Caco-2 (cell line): ENCODE results near the gene PPP1R12A. TPM values are rescaled to one million over a fixed set of nuclear protein-coding genes. Genes with fewer than 3 reads are reported as not detected.

Source experiments
- BruUV-seq: library from RNA; stranded (reverse); fragments of 400-500 nt; replicated peaks from 2 replicates; lab custom pipeline; 2021; lab: Mats Ljungman, UMichigan
- CTCF ChIA-PET: fragments of 300-600 bp; sonication (Branson Sonifier 250); formaldehyde crosslinking; loops from one replicate; lab custom pipeline; 2022; ENCODE audit warnings: antibody characterized with exemption; lab: Charles Lee
- POLR2A ChIA-PET: fragments of 300-600 bp; sonication (Branson Sonifier 250); formaldehyde crosslinking; loops from one replicate; lab custom pipeline; 2022; ENCODE audit warnings: antibody characterized with exemption; lab: Charles Lee
- DNase-seq, 2 experiments: peaks; one replicate each; pipeline versions ENCODE4 v3.0.0 to v3.0.0-alpha.2; 2020 to 2022
- H3K27me3 ChIP-seq: replicated peaks from 2 replicates; pipeline ENCODE4 v1.6.0; 2011; ENCODE audit warnings: low read length; ENCODE audit not compliant: control insufficient read depth, insufficient read depth
- H3K36me3 ChIP-seq: 2 replicates; pipeline ENCODE4 v1.5.1; 2011; ENCODE audit warnings: low read length; ENCODE audit not compliant: control insufficient read depth, insufficient read depth
- H3K4me1 ChIP-seq: fragments of 250-450 bp; sonication (Bioruptor Pico); 2 replicates; pipeline ENCODE4 v1.5.1; 2020; ENCODE audit warnings: mild to moderate bottlenecking
- H3K4me3 ChIP-seq: 2 replicates; pipeline ENCODE4 v1.5.1; 2011; ENCODE audit warnings: low read depth, mild to moderate bottlenecking, control low read depth, low read length
- H3K9me3 ChIP-seq: fragments of 250-450 bp; sonication (Bioruptor Pico); 2 replicates; pipeline ENCODE4 v1.5.1; 2020; ENCODE audit warnings: mild to moderate bottlenecking, moderate library complexity
- H3K27ac Mint-ChIP-seq: one replicate; pipeline ENCODE4 v1.8.0; 2022; ENCODE audit warnings: mixed read lengths; ENCODE audit not compliant: unreplicated experiment
- H3K27me3 Mint-ChIP-seq: one replicate; pipeline ENCODE4 v1.8.0; 2022; ENCODE audit warnings: mixed read lengths; ENCODE audit not compliant: insufficient read depth, unreplicated experiment
- H3K36me3 Mint-ChIP-seq: one replicate; pipeline ENCODE4 v1.8.0; 2022; ENCODE audit warnings: mild to moderate bottlenecking, mixed read lengths; ENCODE audit not compliant: insufficient read depth, unreplicated experiment
- H3K4me1 Mint-ChIP-seq: one replicate; pipeline ENCODE4 v1.8.0; 2022; ENCODE audit warnings: low read depth, mixed read lengths; ENCODE audit not compliant: unreplicated experiment
- H3K4me3 Mint-ChIP-seq: one replicate; pipeline ENCODE4 v1.8.0; 2022; ENCODE audit warnings: mild to moderate bottlenecking, moderate library complexity, mixed read lengths; ENCODE audit not compliant: unreplicated experiment
- H3K9me3 Mint-ChIP-seq: one replicate; pipeline ENCODE4 v1.8.0; 2022; ENCODE audit warnings: mixed read lengths; ENCODE audit not compliant: unreplicated experiment
- intact Hi-C: fragments of 100-400 bp; cut with micrococcal nuclease; formaldehyde crosslinking; loops from one replicate; pipeline ENCODE4 v1.10.0; 2022; ENCODE audit not compliant: unreplicated experiment
- total RNA-seq: library from RNA; stranded (reverse); gene quantifications from 2 replicates; pipeline ENCODE4 v1.2.3, GENCODE V29; 2022
- TF ChIP-seq, protein P1 (sequence below), 2 experiments: fragments of 200-600 bp in 1 of 2; IDR thresholded peaks; 1 replicate in 1 of 2; 2 replicates in 1 of 2; pipeline versions ENCODE4 v1.5.1 to v1.8.0; 2011 to 2022; ENCODE audit warnings: antibody characterized with exemption in 1 of 2, control low read depth in 1 of 2, inconsistent platforms in 1 of 2, low read depth in 1 of 2, low read length in 1 of 2, mild to moderate bottlenecking in 1 of 2, moderate library complexity in 1 of 2; ENCODE audit not compliant: insufficient read depth in 1 of 2, severe bottlenecking in 1 of 2, unreplicated experiment in 1 of 2

The PPP1R12A gene
- total RNA-seq, 1 experiment from 2014 or later = 62.5 TPM

DNA sequence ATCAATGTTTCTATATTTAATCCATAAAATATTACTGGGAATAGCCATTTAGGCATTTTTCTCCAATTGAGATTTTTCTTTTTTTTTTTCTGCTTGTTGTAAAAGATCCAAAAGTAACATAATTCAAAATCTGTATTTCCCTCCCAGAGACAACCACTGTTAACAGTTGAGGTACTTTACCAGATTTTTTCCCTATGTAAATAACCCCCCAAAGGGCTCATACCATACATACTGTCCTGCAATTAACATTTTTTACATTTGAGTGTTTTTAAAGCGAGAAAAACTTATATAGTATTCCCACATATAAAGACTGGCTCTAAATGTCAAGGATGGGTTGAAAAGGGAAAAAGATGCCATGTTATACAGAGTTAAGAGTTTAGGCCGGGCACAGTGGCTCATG lies 18.1 kb downstream of the PPP1R12A start:
- peaks cover 4% of the 10 kb centered on the region for H3K36me3 Mint-ChIP-seq
- peaks cover 22% of the 10 kb centered on the region for H3K4me1 Mint-ChIP-seq
- no peaks in the 10 kb centered on the region for H3K27me3 Mint-ChIP-seq
- DNase-seq = no peak
- no TSS peak for BruUV-seq
- H3K9me3 Mint-ChIP-seq = no peaks in the 10 kb centered on the region
- Histone ChIP-seq H3K27me3 (no peaks in the 10 kb centered on the region), H3K4me3 (no peak overlapping the region), H3K4me1 (peaks cover 4% of the 10 kb centered on the region; the same call in 1 of the 2 replicates), H3K36me3 (no peaks in the 10 kb centered on the region), H3K9me3 (peaks cover 4% of the 10 kb centered on the region; the same call in 1 of the 2 replicates)
- intact Hi-C loops = no loop called here
- CTCF ChIA-PET = no interaction called here
- TF ChIP-seq, protein P1, sequence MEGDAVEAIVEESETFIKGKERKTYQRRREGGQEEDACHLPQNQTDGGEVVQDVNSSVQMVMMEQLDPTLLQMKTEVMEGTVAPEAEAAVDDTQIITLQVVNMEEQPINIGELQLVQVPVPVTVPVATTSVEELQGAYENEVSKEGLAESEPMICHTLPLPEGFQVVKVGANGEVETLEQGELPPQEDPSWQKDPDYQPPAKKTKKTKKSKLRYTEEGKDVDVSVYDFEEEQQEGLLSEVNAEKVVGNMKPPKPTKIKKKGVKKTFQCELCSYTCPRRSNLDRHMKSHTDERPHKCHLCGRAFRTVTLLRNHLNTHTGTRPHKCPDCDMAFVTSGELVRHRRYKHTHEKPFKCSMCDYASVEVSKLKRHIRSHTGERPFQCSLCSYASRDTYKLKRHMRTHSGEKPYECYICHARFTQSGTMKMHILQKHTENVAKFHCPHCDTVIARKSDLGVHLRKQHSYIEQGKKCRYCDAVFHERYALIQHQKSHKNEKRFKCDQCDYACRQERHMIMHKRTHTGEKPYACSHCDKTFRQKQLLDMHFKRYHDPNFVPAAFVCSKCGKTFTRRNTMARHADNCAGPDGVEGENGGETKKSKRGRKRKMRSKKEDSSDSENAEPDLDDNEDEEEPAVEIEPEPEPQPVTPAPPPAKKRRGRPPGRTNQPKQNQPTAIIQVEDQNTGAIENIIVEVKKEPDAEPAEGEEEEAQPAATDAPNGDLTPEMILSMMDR (IDR thresholded peaks at IDR 0.05; ENCODE audit: insufficient read depth in 1 of 2, low read depth in 1 of 2, low read length in 1 of 2, severe bottlenecking in 1 of 2, unreplicated experiment in 1 of 2) = no peak
- no peak overlapping the region for H3K27ac Mint-ChIP-seq
- POLR2A ChIA-PET = no interaction called here
- H3K4me3 Mint-ChIP-seq = no peak overlapping the region

DNA sequence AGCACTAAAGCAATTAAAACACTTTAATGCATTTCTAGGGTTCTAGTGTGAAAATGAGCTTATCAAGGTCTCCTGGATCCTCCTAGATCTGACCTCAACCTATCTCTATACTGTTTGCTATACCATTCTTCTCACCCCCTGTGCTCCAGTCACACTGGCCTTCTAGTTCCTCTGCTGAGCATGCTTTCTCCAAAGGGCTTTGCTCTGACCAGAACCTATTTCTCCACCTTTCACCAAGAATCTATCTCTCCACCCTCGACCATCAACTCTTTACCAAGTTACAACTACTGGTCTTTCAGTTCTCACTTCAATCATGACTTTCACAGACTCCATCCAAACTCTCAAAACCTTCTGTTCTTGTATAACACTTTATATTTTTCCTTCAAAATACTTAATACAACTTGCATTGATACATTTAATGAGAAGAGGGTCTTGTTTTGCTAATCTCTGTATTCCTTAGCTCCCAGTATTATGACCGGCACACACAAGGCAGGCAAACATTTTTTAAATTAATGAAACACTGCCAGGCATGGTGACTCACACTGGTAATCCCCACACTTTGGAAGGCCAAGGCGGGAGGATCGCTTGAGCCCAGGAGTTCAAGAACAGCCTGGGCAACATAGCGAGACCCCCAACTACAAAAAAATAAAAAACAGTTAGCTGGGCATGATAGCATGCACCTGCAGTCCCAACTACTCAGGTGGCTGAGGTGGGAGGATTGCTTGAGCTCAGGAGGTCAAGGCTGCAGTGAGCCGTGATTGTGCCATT lies 22.8 kb downstream of the PPP1R12A start:
- H3K27me3 ChIP-seq = no peaks in the 10 kb centered on the region
- no peaks in the 10 kb centered on the region for H3K27me3 Mint-ChIP-seq
- CTCF ChIA-PET = no interaction called here
- no peaks in the 10 kb centered on the region for H3K36me3 ChIP-seq
- peaks cover 5% of the 10 kb centered on the region for H3K36me3 Mint-ChIP-seq
- H3K9me3 ChIP-seq = peaks cover 4% of the 10 kb centered on the region; the same call in 1 of the 2 replicates
- no peak overlapping the region for H3K4me3 Mint-ChIP-seq
- H3K4me3 ChIP-seq = no peak overlapping the region
- TF ChIP-seq, protein P1 (IDR thresholded peaks at IDR 0.05; ENCODE audit: insufficient read depth in 1 of 2, low read depth in 1 of 2, low read length in 1 of 2, severe bottlenecking in 1 of 2, unreplicated experiment in 1 of 2) = no peak
- H3K27ac Mint-ChIP-seq = no peak overlapping the region
- intact Hi-C loops = no loop called here
- no TSS peak for BruUV-seq
- POLR2A ChIA-PET = no interaction called here
- H3K4me1 ChIP-seq = peaks cover 5% of the 10 kb centered on the region; the same call in 1 of the 2 replicates
- no peak for DNase-seq
- peaks cover 7% of the 10 kb centered on the region for H3K4me1 Mint-ChIP-seq
- H3K9me3 Mint-ChIP-seq = no peaks in the 10 kb centered on the region

DNA sequence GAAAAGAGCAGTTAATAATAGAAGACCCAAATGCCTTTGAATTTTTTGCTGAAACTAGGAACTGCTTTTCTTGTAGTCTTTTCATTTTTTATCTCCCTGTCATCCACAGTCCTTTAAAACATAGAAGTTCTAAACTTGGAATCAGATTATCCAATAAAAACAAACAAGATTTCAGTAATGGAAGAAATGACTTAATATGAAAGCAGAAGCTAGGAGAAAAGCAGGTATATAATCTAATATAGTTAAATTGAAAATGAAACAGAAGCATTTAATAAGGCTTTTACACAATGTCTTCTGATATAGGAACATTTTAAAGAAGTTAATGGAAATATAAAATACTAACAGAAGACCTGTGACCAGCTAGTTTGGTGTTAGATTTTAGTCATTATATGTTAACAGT lies 26.5 kb downstream of the PPP1R12A start:
- no peak overlapping the region for H3K27ac Mint-ChIP-seq
- no TSS peak for BruUV-seq
- POLR2A ChIA-PET = no interaction called here
- H3K4me3 Mint-ChIP-seq = no peak overlapping the region
- Histone ChIP-seq H3K4me1 (peaks cover 5% of the 10 kb centered on the region; the same call in 1 of the 2 replicates), H3K4me3 (no peak overlapping the region), H3K36me3 (no peaks in the 10 kb centered on the region), H3K9me3 (no peaks in the 10 kb centered on the region), H3K27me3 (no peaks in the 10 kb centered on the region)
- H3K36me3 Mint-ChIP-seq = peaks cover 11% of the 10 kb centered on the region
- H3K4me1 Mint-ChIP-seq = peaks cover 7% of the 10 kb centered on the region
- no peak for DNase-seq
- TF ChIP-seq, protein P1 (IDR thresholded peaks at IDR 0.05; ENCODE audit: insufficient read depth in 1 of 2, low read depth in 1 of 2, low read length in 1 of 2, severe bottlenecking in 1 of 2, unreplicated experiment in 1 of 2) = no peak
- H3K27me3 Mint-ChIP-seq = no peaks in the 10 kb centered on the region
- H3K9me3 Mint-ChIP-seq = no peaks in the 10 kb centered on the region
- CTCF ChIA-PET = no interaction called here
- intact Hi-C loops = no loop called here
